ENCODE measurements around the gene ZIC4. TPM values are rescaled to one million over a fixed set of nuclear protein-coding genes. Genes with fewer than 3 reads are reported as not detected.

The ZIC4 gene
- total and polyA plus RNA-seq, 9 of the 15 experiments (the other 6 are each of a cell fraction or from before 2014, with no cell fraction given) = not detected

GRCh38 chr3:147406028-147406931 lies at the start of gene ZIC4 (continued):
- no peak for TF ChIP-seq PRPF4 (IDR thresholded peaks at IDR 0.05; ENCODE audit: insufficient read depth, low read depth, low read length, poor library complexity, severe bottlenecking)
- TF ChIP-seq DNMT1 (IDR thresholded peaks at IDR 0.05) = no peak
- TF ChIP-seq TAF7 (tag; IDR thresholded peaks at IDR 0.05) = no peak
- TF ChIP-seq DIDO1 (tag; IDR thresholded peaks at IDR 0.05; ENCODE audit: low read depth) = no peak

- no peaks in the 10 kb centered on the region for H3K27me3 ChIP-seq (ENCODE audit: control insufficient read depth in 2 of 2, insufficient read depth in 2 of 2, low read length in 2 of 2)
- H3K9me3 ChIP-seq (replicated peaks; ENCODE audit: control insufficient read depth, insufficient read depth, low read depth, low read length) = no peaks in the 10 kb centered on the region
- no peak overlapping the region for H2AFZ ChIP-seq (ENCODE audit: low read depth, low read length)
- no peaks in the 10 kb centered on the region for H3K4me1 ChIP-seq (replicated peaks in 1 of 2; ENCODE audit: control insufficient read depth in 2 of 2, insufficient read depth in 2 of 2, low read length in 2 of 2)
- no peaks in the 10 kb centered on the region for H4K20me1 ChIP-seq (replicated peaks; ENCODE audit: control insufficient read depth, insufficient read depth, low read length)
- ChIA-PET POLR2A (no interaction called here), CTCF (ENCODE audit: low intra/inter-chr PET ratio) (no interaction called here)
- no peak overlapping the region for H3K4me3 ChIP-seq
- ATAC-seq (no peak), DNase-seq (ENCODE audit: extremely low read depth in 1 of 4, low spot score in 3 of 4) (no peak), FAIRE-seq (no peak)
- no peak overlapping the region for H3K4me2 ChIP-seq (ENCODE audit: insufficient read depth, low read length)
- intact Hi-C loops (cut with micrococcal nuclease) (no loop called here), in situ Hi-C loops (cut with MboI) (no loop called here)
- H3K79me2 ChIP-seq (ENCODE audit: control insufficient read depth, insufficient read depth, low read length) = no peaks in the 10 kb centered on the region
- H3K9me1 ChIP-seq (ENCODE audit: control insufficient read depth, insufficient read depth, low read length) = no peaks in the 10 kb centered on the region
- no peak overlapping the region for H3K27ac ChIP-seq (ENCODE audit: extremely low read depth, low read depth, low read length)
- no peaks in the 10 kb centered on the region for H3K36me3 ChIP-seq (ENCODE audit: control insufficient read depth, insufficient read depth, low read length)
- no peak overlapping the region for H3K9ac ChIP-seq (ENCODE audit: insufficient read depth in 1 of 2, low read depth in 2 of 2, low read length in 2 of 2)
- WGBS (ENCODE audit: insufficient coverage, low coverage, missing lambda C conversion rate) = 0% methylated on average over 3 of the region's 3 CpGs
- no TSS peak for BruUV-seq (replicated peaks)
- no peak for TF ChIP-seq L3MBTL2 (IDR thresholded peaks at IDR 0.05)
- no peak for TF ChIP-seq IRF9 (tag; IDR thresholded peaks at IDR 0.05)
- no peak for TF ChIP-seq KDM4B (IDR thresholded peaks at IDR 0.05; ENCODE audit: borderline replicate concordance in 2 of 2, low read depth in 1 of 2)
- TF ChIP-seq SRSF7 (optimal IDR thresholded peaks at IDR 0.05; ENCODE audit: low read depth, low read length) = no peak
- TF ChIP-seq FOXK2 (conservative IDR thresholded peaks at IDR 0.05 in 1 of 2, IDR thresholded peaks at IDR 0.05 in 1 of 2; ENCODE audit: low read depth in 2 of 2) = no peak
- no peak for TF ChIP-seq E4F1 (CRISPR knock-in tag; IDR thresholded peaks at IDR 0.05; ENCODE audit: borderline replicate concordance)
- TF ChIP-seq PTTG1 (tag; IDR thresholded peaks at IDR 0.05; ENCODE audit: low read depth) = no peak
- TF ChIP-seq PBX2 (CRISPR knock-in tag; IDR thresholded peaks at IDR 0.05; ENCODE audit: low read depth) = no peak
- TF ChIP-seq PBX2 (tag; conservative IDR thresholded peaks at IDR 0.05; ENCODE audit: low read depth) = no peak
- no peak for TF ChIP-seq ZNF79 (CRISPR knock-in tag; IDR thresholded peaks at IDR 0.05; ENCODE audit: low read depth)
These were observed 43.3 kb upstream of the ZIC4 start for GRCh38 chr3:147449669-147450068.

All from K562 (cell line).